Liver (tissue), 9 donors: ENCODE measurements around the gene RASSF8. TPM values are rescaled to one million over a fixed set of nuclear protein-coding genes. Genes with fewer than 3 reads are reported as not detected.

Experiments
- DNase-seq: peaks from one replicate; pipeline ENCODE4 v3.0.0-alpha.2; 2017; ENCODE audit warnings: low spot score
- H3K27ac ChIP-seq, 2 donors: one replicate each; pipeline ENCODE4 v1.7.0; 2013; ENCODE audit warnings: inconsistent platforms in 2 of 2, low read length in 2 of 2, control low read depth in 1 of 2, low read depth in 1 of 2, mild to moderate bottlenecking in 1 of 2
- H3K27me3 ChIP-seq, 4 donors: one replicate each; pipeline versions ENCODE4 v1.6.1 to v1.7.0; 2013; ENCODE audit warnings: low read length in 3 of 4, inconsistent platforms in 1 of 4, mild to moderate bottlenecking in 1 of 4, moderate library complexity in 1 of 4; ENCODE audit not compliant: control insufficient read depth in 4 of 4, insufficient read depth in 4 of 4
- H3K36me3 ChIP-seq, 4 donors: one replicate each; pipeline versions ENCODE4 v1.6.1 to v1.7.0; 2013; ENCODE audit warnings: low read length in 3 of 4, mild to moderate bottlenecking in 3 of 4, low read depth in 1 of 4, moderate library complexity in 1 of 4; ENCODE audit not compliant: control insufficient read depth in 4 of 4, insufficient read depth in 3 of 4
- H3K4me1 ChIP-seq, 4 donors: one replicate each; pipeline versions ENCODE4 v1.6.1 to v1.7.0; 2013; ENCODE audit warnings: low read length in 3 of 4, mild to moderate bottlenecking in 3 of 4, moderate library complexity in 1 of 4; ENCODE audit not compliant: control insufficient read depth in 4 of 4, insufficient read depth in 4 of 4
- H3K4me3 ChIP-seq, 3 donors: one replicate each; pipeline versions ENCODE4 v1.6.1 to v1.7.0; 2013; ENCODE audit warnings: low read length in 3 of 3, control low read depth in 1 of 3, low read depth in 1 of 3, mild to moderate bottlenecking in 1 of 3
- H3K9ac ChIP-seq, 2 donors: one replicate each; pipeline ENCODE4 v1.7.0; 2013; ENCODE audit warnings: low read length in 2 of 2, mild to moderate bottlenecking in 2 of 2, moderate library complexity in 2 of 2, control low read depth in 1 of 2, low read depth in 1 of 2
- H3K9me3 ChIP-seq, 4 donors: one replicate each; pipeline versions ENCODE4 v1.6.1 to v1.7.0; 2013; ENCODE audit warnings: low read length in 3 of 4; ENCODE audit not compliant: control insufficient read depth in 4 of 4
- EGR1 ChIP-seq, 2 donors: IDR thresholded peaks; 2 replicates each; pipeline ENCODE4 v1.6.1; 2016 to 2018; ENCODE audit warnings: antibody characterized with exemption in 2 of 2, low read depth in 2 of 2
- FOXA1 ChIP-seq: IDR thresholded peaks from 2 replicates; pipeline ENCODE4 v1.6.1; 2016; ENCODE audit warnings: antibody characterized with exemption
- GABPA ChIP-seq, 2 donors: IDR thresholded peaks in 1 of 2; conservative IDR thresholded peaks in 1 of 2; 2 replicates each; pipeline ENCODE4 v1.6.1; 2016; ENCODE audit warnings: antibody characterized with exemption in 2 of 2, mild to moderate bottlenecking in 1 of 2, moderate library complexity in 1 of 2
- HNF4A ChIP-seq, 2 donors: conservative IDR thresholded peaks; 2 replicates each; pipeline ENCODE4 v1.6.1; 2016; ENCODE audit warnings: antibody characterized with exemption in 2 of 2, mild to moderate bottlenecking in 2 of 2
- HNF4G ChIP-seq: IDR thresholded peaks from 2 replicates; pipeline ENCODE4 v1.6.1; 2016; ENCODE audit warnings: antibody characterized with exemption
- JUND ChIP-seq, 2 donors: IDR thresholded peaks; 2 replicates each; pipeline ENCODE4 v1.6.1; 2016; ENCODE audit warnings: antibody characterized with exemption in 2 of 2
- NR2F2 ChIP-seq: IDR thresholded peaks from 2 replicates; pipeline ENCODE4 v1.6.1; 2016; ENCODE audit warnings: antibody characterized with exemption
- RXRA ChIP-seq, 2 donors: IDR thresholded peaks; 2 replicates each; pipeline ENCODE4 v1.6.1; 2017 to 2018; ENCODE audit warnings: antibody characterized with exemption in 2 of 2, mild to moderate bottlenecking in 1 of 2
- TAF1 ChIP-seq: conservative IDR thresholded peaks from 2 replicates; pipeline ENCODE4 v1.6.1; 2016; ENCODE audit warnings: antibody characterized with exemption, mild to moderate bottlenecking
- YY1 ChIP-seq: IDR thresholded peaks from 2 replicates; pipeline ENCODE4 v1.6.1; 2016; ENCODE audit warnings: antibody characterized with exemption, mild to moderate bottlenecking
- WGBS: extraction: QIAGEN DNeasy Blood & Tissue Kit; methylation state at CpG from one replicate; pipeline ENCODE4 v1.1.7; 2013; 5-methylcytosine and 5-hydroxymethylcytosine counted together
- polyA plus RNA-seq, 2 donors: library from polyadenylated mRNA; stranded (reverse) in 1 of 2; unstranded in 1 of 2; fragments of 200-250 nt in 1 of 2; fragments of >200 nt in 1 of 2; fragmentation: Nextera tagmentation in 1 of 2; extraction: Ambion mirVana in 1 of 2; gene quantifications; one replicate each; pipeline versions ENCODE4 v1.2.1 to v1.2.3, GENCODE V29; 2013 to 2015
- total RNA-seq, 2 donors: library from RNA; depleted of rRNA; stranded (reverse); fragments of >200 nt; gene quantifications; one replicate each; pipeline ENCODE4 v1.2.3, GENCODE V29; 2014
- TF ChIP-seq, protein P1 (sequence below): IDR thresholded peaks from 2 replicates; pipeline ENCODE4 v1.6.1; 2016; ENCODE audit warnings: antibody characterized with exemption, mild to moderate bottlenecking
- TF ChIP-seq, protein P2 (sequence below): IDR thresholded peaks from 2 replicates; pipeline ENCODE4 v1.6.1; 2016; ENCODE audit warnings: antibody characterized with exemption
- TF ChIP-seq, protein P3 (sequence below): IDR thresholded peaks from 2 replicates; pipeline ENCODE4 v1.6.1; 2016; ENCODE audit warnings: antibody characterized with exemption
- TF ChIP-seq, protein P4 (sequence below): IDR thresholded peaks from 2 replicates; pipeline ENCODE4 v1.6.1; 2016; ENCODE audit warnings: antibody characterized with exemption
- donor health status: healthy.
- donor health status: healthy.
- donor health status: healthy.
- donor health status: healthy.
- donor health status: healthy.

RASSF8 gene
- total and polyA plus RNA-seq, 4 donors: 1.7 to 9.4 (median 3.3) TPM

DNA sequence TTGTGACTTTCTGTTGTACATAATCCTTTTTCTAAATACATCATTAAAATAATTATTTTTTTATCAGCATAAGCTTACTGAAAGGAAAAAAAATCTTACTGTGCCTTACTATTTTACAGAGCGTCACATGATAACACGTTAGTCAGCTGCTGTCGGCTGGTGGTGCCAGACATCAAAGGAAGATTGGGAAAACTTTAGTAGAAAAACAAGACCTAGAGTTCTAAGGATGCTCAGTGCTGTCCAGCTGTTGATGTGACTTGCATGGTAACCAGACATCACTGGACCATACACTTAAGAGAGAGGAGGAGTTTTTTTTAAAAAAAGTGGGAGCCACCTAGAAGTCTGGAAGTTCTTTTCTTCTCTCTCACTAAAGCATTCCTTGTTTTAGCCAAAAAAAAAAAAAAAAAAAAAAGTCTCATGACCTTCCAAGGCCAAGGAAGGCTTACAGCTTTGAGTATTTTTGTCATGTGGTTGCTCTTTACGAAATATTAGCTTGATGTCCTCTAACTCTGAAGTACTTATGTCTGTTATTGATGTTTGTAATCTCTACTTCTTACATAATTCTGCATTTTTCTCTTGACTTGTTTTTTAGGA is 4.5 kb downstream of the RASSF8 start:
- no peaks in the 10 kb centered on the region for H3K9me3 ChIP-seq
- no peak overlapping the region for H3K4me3 ChIP-seq
- peaks cover 2 to 13% (median 9%) of the 10 kb centered on the region in 4 donors for H3K4me1 ChIP-seq
- H3K9ac ChIP-seq: no peak overlapping the region
- no peak overlapping the region for H3K27ac ChIP-seq
- no peak for DNase-seq
- WGBS: 90% methylated on average over 4 of the region's 4 CpGs
- no peaks in the 10 kb centered on the region for H3K27me3 ChIP-seq
- TF ChIP-seq HNF4G (no peak), FOXA1 (no peak), RXRA (IDR thresholded peaks at IDR 0.05) (no peak), NR2F2 (no peak), GABPA (IDR thresholded peaks at IDR 0.05 in 1 of 2, conservative IDR thresholded peaks at IDR 0.05 in 1 of 2) (no peak), JUND (IDR thresholded peaks at IDR 0.05) (no peak), TAF1 (no peak), EGR1 (IDR thresholded peaks at IDR 0.05; ENCODE audit: low read depth in 2 of 2) (no peak)
- TF ChIP-seq, protein P1, sequence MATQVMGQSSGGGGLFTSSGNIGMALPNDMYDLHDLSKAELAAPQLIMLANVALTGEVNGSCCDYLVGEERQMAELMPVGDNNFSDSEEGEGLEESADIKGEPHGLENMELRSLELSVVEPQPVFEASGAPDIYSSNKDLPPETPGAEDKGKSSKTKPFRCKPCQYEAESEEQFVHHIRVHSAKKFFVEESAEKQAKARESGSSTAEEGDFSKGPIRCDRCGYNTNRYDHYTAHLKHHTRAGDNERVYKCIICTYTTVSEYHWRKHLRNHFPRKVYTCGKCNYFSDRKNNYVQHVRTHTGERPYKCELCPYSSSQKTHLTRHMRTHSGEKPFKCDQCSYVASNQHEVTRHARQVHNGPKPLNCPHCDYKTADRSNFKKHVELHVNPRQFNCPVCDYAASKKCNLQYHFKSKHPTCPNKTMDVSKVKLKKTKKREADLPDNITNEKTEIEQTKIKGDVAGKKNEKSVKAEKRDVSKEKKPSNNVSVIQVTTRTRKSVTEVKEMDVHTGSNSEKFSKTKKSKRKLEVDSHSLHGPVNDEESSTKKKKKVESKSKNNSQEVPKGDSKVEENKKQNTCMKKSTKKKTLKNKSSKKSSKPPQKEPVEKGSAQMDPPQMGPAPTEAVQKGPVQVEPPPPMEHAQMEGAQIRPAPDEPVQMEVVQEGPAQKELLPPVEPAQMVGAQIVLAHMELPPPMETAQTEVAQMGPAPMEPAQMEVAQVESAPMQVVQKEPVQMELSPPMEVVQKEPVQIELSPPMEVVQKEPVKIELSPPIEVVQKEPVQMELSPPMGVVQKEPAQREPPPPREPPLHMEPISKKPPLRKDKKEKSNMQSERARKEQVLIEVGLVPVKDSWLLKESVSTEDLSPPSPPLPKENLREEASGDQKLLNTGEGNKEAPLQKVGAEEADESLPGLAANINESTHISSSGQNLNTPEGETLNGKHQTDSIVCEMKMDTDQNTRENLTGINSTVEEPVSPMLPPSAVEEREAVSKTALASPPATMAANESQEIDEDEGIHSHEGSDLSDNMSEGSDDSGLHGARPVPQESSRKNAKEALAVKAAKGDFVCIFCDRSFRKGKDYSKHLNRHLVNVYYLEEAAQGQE: no peak
- TF ChIP-seq, protein P2, sequence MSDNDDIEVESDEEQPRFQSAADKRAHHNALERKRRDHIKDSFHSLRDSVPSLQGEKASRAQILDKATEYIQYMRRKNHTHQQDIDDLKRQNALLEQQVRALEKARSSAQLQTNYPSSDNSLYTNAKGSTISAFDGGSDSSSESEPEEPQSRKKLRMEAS: no peak
- TF ChIP-seq, protein P3, sequence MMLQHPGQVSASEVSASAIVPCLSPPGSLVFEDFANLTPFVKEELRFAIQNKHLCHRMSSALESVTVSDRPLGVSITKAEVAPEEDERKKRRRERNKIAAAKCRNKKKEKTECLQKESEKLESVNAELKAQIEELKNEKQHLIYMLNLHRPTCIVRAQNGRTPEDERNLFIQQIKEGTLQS: no peak
- TF ChIP-seq, protein P4, sequence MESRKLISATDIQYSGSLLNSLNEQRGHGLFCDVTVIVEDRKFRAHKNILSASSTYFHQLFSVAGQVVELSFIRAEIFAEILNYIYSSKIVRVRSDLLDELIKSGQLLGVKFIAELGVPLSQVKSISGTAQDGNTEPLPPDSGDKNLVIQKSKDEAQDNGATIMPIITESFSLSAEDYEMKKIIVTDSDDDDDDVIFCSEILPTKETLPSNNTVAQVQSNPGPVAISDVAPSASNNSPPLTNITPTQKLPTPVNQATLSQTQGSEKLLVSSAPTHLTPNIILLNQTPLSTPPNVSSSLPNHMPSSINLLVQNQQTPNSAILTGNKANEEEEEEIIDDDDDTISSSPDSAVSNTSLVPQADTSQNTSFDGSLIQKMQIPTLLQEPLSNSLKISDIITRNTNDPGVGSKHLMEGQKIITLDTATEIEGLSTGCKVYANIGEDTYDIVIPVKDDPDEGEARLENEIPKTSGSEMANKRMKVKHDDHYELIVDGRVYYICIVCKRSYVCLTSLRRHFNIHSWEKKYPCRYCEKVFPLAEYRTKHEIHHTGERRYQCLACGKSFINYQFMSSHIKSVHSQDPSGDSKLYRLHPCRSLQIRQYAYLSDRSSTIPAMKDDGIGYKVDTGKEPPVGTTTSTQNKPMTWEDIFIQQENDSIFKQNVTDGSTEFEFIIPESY: no peak
- no peaks in the 10 kb centered on the region for H3K36me3 ChIP-seq

DNA sequence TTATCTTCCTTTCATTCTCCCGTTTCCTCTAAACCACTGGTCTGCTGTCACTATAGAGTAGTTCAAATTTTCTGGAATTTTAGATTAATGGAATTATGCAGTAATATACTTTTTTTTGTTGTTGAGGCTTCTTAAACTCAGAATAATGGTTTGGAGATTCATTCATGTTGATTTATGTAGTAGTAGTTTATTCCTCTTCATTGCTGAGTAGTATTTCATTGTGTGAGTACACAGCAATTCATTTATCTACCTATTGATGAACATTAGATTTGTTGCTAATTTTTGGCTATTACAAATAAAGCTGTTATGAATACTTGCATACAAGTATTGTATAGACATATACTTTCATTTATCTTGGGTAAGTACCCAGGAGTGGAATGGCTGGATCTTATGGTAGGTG is 7.2 kb downstream of the RASSF8 start:
- no peaks in the 10 kb centered on the region for H3K9me3 ChIP-seq
- H3K27ac ChIP-seq: no peak overlapping the region
- TF ChIP-seq YY1: no peak
- no peaks in the 10 kb centered on the region for H3K27me3 ChIP-seq
- H3K4me3 ChIP-seq: no peak overlapping the region
- no peak for DNase-seq
- no peaks in the 10 kb centered on the region for H3K36me3 ChIP-seq
- H3K9ac ChIP-seq: no peak overlapping the region
- WGBS: 97% methylated on average over 1 of the region's 1 CpG
- no peaks in the 10 kb centered on the region for H3K4me1 ChIP-seq

DNA sequence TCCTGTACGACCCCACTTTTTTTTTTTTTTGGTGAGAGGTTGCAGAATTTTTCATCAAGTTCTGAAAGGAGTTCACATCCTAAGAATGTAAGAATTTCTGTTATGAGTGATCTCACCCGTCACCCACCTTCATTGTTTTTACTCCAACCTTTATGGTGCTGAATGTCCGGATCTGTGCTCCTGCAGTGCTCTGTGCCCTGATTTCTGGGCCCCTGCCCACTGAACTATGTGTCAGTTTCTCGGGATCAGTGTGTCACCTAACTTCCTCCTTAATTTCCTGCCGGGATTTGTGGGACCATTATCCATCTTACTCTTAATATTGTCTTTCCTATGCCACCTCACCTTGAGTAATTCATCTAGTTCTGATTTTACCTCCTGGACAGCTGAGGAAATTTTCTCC is 11.6 kb downstream of the RASSF8 start:
- Histone ChIP-seq H3K4me3 (no peak overlapping the region), H3K9me3 (no peaks in the 10 kb centered on the region), H3K36me3 (no peaks in the 10 kb centered on the region), H3K27ac (no peak overlapping the region), H3K27me3 (no peaks in the 10 kb centered on the region), H3K9ac (no peak overlapping the region), H3K4me1 (no peaks in the 10 kb centered on the region)
- 90% methylated on average over 5 of the region's 5 CpGs for WGBS
- DNase-seq: no peak
- no peak for TF ChIP-seq HNF4A (conservative IDR thresholded peaks at IDR 0.05)
- no peak for TF ChIP-seq HNF4G
